SJCRH30 (cell line): ENCODE data around the gene SLC39A11. TPM values are rescaled to one million over a fixed set of nuclear protein-coding genes. Genes with fewer than 3 reads are reported as not detected.

ENCODE experiments used
- DNase-seq, 2 experiments: peaks; one replicate each; pipeline ENCODE4 v3.0.0-alpha.2; 2015 to 2020
- H3K27ac ChIP-seq: fragments of 250-450 bp; sonication (Bioruptor Pico); 2 replicates; pipeline ENCODE4 v1.5.1; 2020; ENCODE audit warnings: mild to moderate bottlenecking, moderate library complexity
- H3K27me3 ChIP-seq: fragments of 250-450 bp; sonication (Bioruptor Pico); 2 replicates; pipeline ENCODE4 v1.5.1; 2020; ENCODE audit warnings: mild to moderate bottlenecking, moderate library complexity
- H3K36me3 ChIP-seq: fragments of 250-450 bp; sonication (Bioruptor Pico); 2 replicates; pipeline ENCODE4 v1.5.1; 2020; ENCODE audit warnings: mild to moderate bottlenecking, moderate library complexity
- H3K4me1 ChIP-seq: fragments of 250-450 bp; sonication (Bioruptor Pico); 2 replicates; pipeline ENCODE4 v1.5.1; 2020; ENCODE audit warnings: mild to moderate bottlenecking, moderate library complexity
- H3K4me3 ChIP-seq: fragments of 250-450 bp; sonication (Bioruptor Pico); 2 replicates; pipeline ENCODE4 v1.5.1; 2020; ENCODE audit warnings: mild to moderate bottlenecking, moderate library complexity
- H3K9me3 ChIP-seq: fragments of 250-450 bp; sonication (Bioruptor Pico); replicated peaks from 2 replicates; pipeline ENCODE4 v1.5.1; 2020; ENCODE audit warnings: mild to moderate bottlenecking, moderate library complexity
- total RNA-seq: library from RNA; depleted of rRNA; stranded (reverse); fragments of >200 nt; shearing (Covaris generic); gene quantifications from 2 replicates; pipeline ENCODE4 v1.2.3, GENCODE V29; 2014

The SLC39A11 gene
- total RNA-seq, 1 experiment from 2014 or later = 9.3 TPM

- H3K36me3 ChIP-seq = no peaks in the 10 kb centered on the region
- H3K27me3 ChIP-seq = no peaks in the 10 kb centered on the region
- H3K27ac ChIP-seq = no peak overlapping the region
- no peak for DNase-seq
- no peaks in the 10 kb centered on the region for H3K9me3 ChIP-seq
- no peak overlapping the region for H3K4me3 ChIP-seq
- no peaks in the 10 kb centered on the region for H3K4me1 ChIP-seq
Observed at GRCh38 chr17:72891627-72892026, 200.9 kb downstream of the SLC39A11 start.

DNA sequence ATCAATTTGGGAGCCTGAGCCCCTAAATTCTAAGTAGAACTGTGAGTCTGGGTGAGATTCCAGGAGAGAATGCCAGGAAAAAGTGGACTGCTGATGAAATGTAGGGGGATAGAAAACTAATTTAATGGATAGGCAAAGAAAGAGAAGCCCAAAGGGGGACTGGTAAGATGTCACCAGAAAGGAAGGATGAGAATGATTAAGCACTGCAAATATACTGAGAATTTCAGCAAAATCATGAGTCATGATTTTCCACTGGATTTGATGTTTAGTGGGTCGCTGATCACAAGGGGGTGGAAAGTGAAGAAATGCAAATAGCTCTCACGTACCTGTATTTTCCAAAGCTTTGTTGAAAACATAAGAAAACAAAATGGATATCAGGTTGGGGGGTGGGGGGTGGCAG lies 201.8 kb downstream of the SLC39A11 start:
- Histone ChIP-seq H3K36me3 (no peaks in the 10 kb centered on the region), H3K4me3 (no peak overlapping the region), H3K9me3 (no peaks in the 10 kb centered on the region), H3K4me1 (no peaks in the 10 kb centered on the region), H3K27ac (no peak overlapping the region), H3K27me3 (no peaks in the 10 kb centered on the region)
- DNase-seq = no peak

- no peaks in the 10 kb centered on the region for H3K9me3 ChIP-seq
- no peak overlapping the region for H3K4me3 ChIP-seq
- H3K4me1 ChIP-seq = no peaks in the 10 kb centered on the region
- no peak for DNase-seq
- no peak overlapping the region for H3K27ac ChIP-seq
- H3K27me3 ChIP-seq = no peaks in the 10 kb centered on the region
- H3K36me3 ChIP-seq = no peaks in the 10 kb centered on the region
Observed at GRCh38 chr17:72887917-72888316, 204.6 kb downstream of the SLC39A11 start.

DNA sequence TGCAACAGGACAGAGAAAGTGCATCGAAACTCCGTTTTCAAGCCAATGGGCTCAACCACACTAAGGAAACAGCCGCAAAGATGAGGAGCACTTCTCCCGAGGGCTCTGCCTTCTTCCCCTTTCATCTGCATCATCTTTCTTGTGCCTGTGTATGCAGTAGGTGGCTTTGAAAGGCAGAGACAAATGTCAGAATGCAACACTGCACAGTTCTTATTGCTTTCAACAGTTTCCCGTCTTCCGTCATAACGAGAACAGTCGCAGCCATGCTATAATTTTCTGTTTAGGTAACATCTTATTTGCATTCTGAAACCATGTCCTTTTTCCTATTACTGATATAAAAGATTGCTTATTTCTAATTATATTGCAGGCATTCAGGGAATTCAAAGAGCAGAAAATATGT lies 205.2 kb downstream of the SLC39A11 start:
- Histone ChIP-seq H3K4me1 (no peaks in the 10 kb centered on the region), H3K27me3 (no peaks in the 10 kb centered on the region), H3K9me3 (no peaks in the 10 kb centered on the region), H3K4me3 (no peak overlapping the region), H3K36me3 (no peaks in the 10 kb centered on the region), H3K27ac (no peak overlapping the region)
- no peak for DNase-seq

DNA sequence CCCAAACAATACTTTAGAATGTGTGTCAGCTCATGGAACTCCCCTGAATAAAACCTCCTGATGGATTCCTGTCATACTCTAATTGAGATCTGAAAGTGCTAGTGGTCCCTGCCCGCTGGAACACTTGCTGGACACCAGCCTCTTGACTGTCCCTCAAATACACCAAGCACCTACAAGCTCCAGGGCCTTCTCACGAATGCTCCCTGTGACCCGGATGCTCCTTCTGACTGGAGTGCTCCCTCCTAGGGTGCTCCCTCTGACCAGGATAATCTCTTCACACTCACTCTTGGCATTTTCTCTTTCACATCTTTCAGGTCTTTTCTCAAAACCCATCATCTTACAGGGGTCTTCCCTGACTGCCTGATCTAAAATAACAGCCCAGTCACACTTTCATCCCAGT lies 205.9 kb downstream of the SLC39A11 start:
- no peak overlapping the region for H3K27ac ChIP-seq
- no peak overlapping the region for H3K4me3 ChIP-seq
- no peaks in the 10 kb centered on the region for H3K9me3 ChIP-seq
- H3K27me3 ChIP-seq = no peaks in the 10 kb centered on the region
- no peaks in the 10 kb centered on the region for H3K36me3 ChIP-seq
- no peaks in the 10 kb centered on the region for H3K4me1 ChIP-seq
- no peak for DNase-seq

DNA sequence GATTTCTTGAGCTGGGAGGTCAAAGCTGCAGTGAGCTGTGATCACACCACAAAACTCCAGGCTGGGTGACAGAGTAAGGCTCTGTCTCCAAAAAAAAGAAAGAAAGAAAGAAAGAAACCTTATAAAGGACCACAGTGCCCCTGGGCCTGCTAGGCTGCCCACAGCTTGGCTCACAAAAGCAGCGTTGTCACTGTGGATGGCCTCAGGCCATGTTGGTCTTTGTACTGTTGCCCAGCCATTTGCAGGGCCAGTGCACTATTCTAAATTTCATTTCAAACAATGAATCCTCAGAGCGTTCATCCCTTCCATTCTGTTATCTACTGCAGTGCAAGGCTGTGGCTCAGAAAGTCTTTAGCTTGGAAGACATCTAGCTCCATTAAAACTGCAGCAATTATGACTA lies 208.4 kb downstream of the SLC39A11 start:
- Histone ChIP-seq H3K36me3 (no peaks in the 10 kb centered on the region), H3K9me3 (no peaks in the 10 kb centered on the region), H3K27ac (no peak overlapping the region), H3K4me3 (no peak overlapping the region), H3K4me1 (no peaks in the 10 kb centered on the region), H3K27me3 (no peaks in the 10 kb centered on the region)
- no peak for DNase-seq

GRCh38 chr17:72883351-72883750 lies 209.1 kb downstream of the SLC39A11 start:
- H3K27ac ChIP-seq = no peak overlapping the region
- no peaks in the 10 kb centered on the region for H3K4me1 ChIP-seq
- no peaks in the 10 kb centered on the region for H3K27me3 ChIP-seq
- H3K9me3 ChIP-seq = no peaks in the 10 kb centered on the region
- no peak for DNase-seq
- H3K36me3 ChIP-seq = no peaks in the 10 kb centered on the region
- H3K4me3 ChIP-seq = no peak overlapping the region

GRCh38 chr17:72882426-72882825 lies 210.1 kb downstream of the SLC39A11 start:
- no peaks in the 10 kb centered on the region for H3K9me3 ChIP-seq
- no peak overlapping the region for H3K4me3 ChIP-seq
- DNase-seq = no peak
- H3K27me3 ChIP-seq = no peaks in the 10 kb centered on the region
- H3K4me1 ChIP-seq = no peaks in the 10 kb centered on the region
- H3K27ac ChIP-seq = no peak overlapping the region
- no peaks in the 10 kb centered on the region for H3K36me3 ChIP-seq

GRCh38 chr17:72879877-72880276 lies 212.6 kb downstream of the SLC39A11 start:
- H3K27ac ChIP-seq = no peak overlapping the region
- no peaks in the 10 kb centered on the region for H3K36me3 ChIP-seq
- peaks cover 4% of the 10 kb centered on the region for H3K9me3 ChIP-seq
- no peaks in the 10 kb centered on the region for H3K4me1 ChIP-seq
- no peaks in the 10 kb centered on the region for H3K27me3 ChIP-seq
- H3K4me3 ChIP-seq = no peak overlapping the region
- DNase-seq = no peak

GRCh38 chr17:72878975-72879660 lies 213.4 kb downstream of the SLC39A11 start:
- Histone ChIP-seq H3K4me3 (no peak overlapping the region), H3K27ac (no peak overlapping the region), H3K27me3 (no peaks in the 10 kb centered on the region), H3K36me3 (no peaks in the 10 kb centered on the region), H3K9me3 (peaks cover 4% of the 10 kb centered on the region), H3K4me1 (no peaks in the 10 kb centered on the region)
- no peak for DNase-seq

GRCh38 chr17:72877348-72877747 lies 215.1 kb downstream of the SLC39A11 start:
- Histone ChIP-seq H3K4me1 (no peaks in the 10 kb centered on the region), H3K36me3 (no peaks in the 10 kb centered on the region), H3K9me3 (peaks cover 4% of the 10 kb centered on the region), H3K4me3 (no peak overlapping the region), H3K27me3 (no peaks in the 10 kb centered on the region), H3K27ac (no peak overlapping the region)
- DNase-seq = no peak

DNA sequence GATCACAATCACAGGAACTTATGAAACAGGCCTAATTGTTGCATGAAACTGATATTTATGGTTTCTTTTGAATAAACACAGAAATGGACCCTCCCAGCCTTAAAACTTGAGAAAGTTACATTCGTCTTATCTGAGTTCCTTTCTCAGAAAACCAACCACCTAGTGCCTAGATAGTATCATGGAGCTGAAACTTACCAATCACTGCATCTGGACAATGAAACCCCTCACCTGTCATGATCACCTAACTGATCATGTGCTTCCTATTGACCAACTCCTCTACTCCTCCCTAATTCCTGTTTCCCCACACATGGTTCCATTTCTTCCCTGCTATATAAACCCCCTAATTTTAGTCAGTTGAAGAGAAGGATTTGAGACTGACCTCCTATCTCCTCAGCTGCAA lies 216.1 kb downstream of the SLC39A11 start:
- Histone ChIP-seq H3K4me1 (no peaks in the 10 kb centered on the region), H3K36me3 (no peaks in the 10 kb centered on the region), H3K9me3 (peaks cover 4% of the 10 kb centered on the region), H3K27ac (no peak overlapping the region), H3K27me3 (no peaks in the 10 kb centered on the region), H3K4me3 (no peak overlapping the region)
- DNase-seq = no peak

DNA sequence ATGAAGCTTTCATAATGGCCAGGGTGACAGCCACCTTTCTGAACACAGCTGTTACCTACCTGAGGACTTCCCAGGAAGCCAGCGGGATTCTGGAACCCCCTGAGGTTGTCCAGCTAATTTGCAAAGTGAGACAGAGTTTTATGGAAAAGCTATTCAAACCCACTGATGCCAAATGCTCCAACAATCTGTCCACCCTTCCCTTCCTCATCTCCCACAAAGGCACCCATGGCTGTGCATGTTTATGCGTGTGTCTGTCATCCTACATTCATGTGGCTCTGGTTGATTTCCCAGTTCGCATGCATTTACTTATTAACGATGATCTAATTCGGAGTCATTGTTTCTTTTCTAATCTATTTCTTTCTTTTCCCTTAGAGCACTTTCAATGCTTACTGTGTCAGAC lies 217.1 kb downstream of the SLC39A11 start:
- Histone ChIP-seq H3K9me3 (peaks cover 4% of the 10 kb centered on the region), H3K4me1 (no peaks in the 10 kb centered on the region), H3K36me3 (no peaks in the 10 kb centered on the region), H3K27me3 (no peaks in the 10 kb centered on the region), H3K4me3 (no peak overlapping the region), H3K27ac (no peak overlapping the region)
- no peak for DNase-seq

GRCh38 chr17:72872396-72872795 lies 220.1 kb downstream of the SLC39A11 start:
- DNase-seq = no peak
- Histone ChIP-seq H3K27ac (no peak overlapping the region), H3K9me3 (peaks cover 4% of the 10 kb centered on the region), H3K4me1 (no peaks in the 10 kb centered on the region), H3K36me3 (no peaks in the 10 kb centered on the region), H3K27me3 (no peaks in the 10 kb centered on the region), H3K4me3 (no peak overlapping the region)

GRCh38 chr17:72870367-72870985 lies 222.0 kb downstream of the SLC39A11 start:
- H3K27me3 ChIP-seq = no peaks in the 10 kb centered on the region
- no peaks in the 10 kb centered on the region for H3K4me1 ChIP-seq
- no peak for DNase-seq
- no peak overlapping the region for H3K27ac ChIP-seq
- no peaks in the 10 kb centered on the region for H3K36me3 ChIP-seq
- H3K4me3 ChIP-seq = no peak overlapping the region
- no peaks in the 10 kb centered on the region for H3K9me3 ChIP-seq

GRCh38 chr17:72869630-72870029 lies 222.9 kb downstream of the SLC39A11 start:
- H3K4me3 ChIP-seq = no peak overlapping the region
- DNase-seq = no peak
- no peak overlapping the region for H3K27ac ChIP-seq
- no peaks in the 10 kb centered on the region for H3K9me3 ChIP-seq
- H3K4me1 ChIP-seq = no peaks in the 10 kb centered on the region
- H3K27me3 ChIP-seq = no peaks in the 10 kb centered on the region
- no peaks in the 10 kb centered on the region for H3K36me3 ChIP-seq
